GM19463 (cell line): Measurements from ENCODE around the gene GPX5.
"Not testable (repeated sequence)": the region's sequence is repeated elsewhere in the genome, so short reads cannot be mapped to it uniquely, and the experiment has no call there.

ENCODE experiments used
- ATAC-seq: cut with Tn5 transposase; IDR thresholded peaks from one replicate; pipeline ENCODE4 v1.9.1; 2021; ENCODE audit warnings: mild to moderate bottlenecking, moderate library complexity; ENCODE audit not compliant: unreplicated experiment

GPX5 gene, protein sequence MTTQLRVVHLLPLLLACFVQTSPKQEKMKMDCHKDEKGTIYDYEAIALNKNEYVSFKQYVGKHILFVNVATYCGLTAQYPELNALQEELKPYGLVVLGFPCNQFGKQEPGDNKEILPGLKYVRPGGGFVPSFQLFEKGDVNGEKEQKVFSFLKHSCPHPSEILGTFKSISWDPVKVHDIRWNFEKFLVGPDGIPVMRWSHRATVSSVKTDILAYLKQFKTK

DNA sequence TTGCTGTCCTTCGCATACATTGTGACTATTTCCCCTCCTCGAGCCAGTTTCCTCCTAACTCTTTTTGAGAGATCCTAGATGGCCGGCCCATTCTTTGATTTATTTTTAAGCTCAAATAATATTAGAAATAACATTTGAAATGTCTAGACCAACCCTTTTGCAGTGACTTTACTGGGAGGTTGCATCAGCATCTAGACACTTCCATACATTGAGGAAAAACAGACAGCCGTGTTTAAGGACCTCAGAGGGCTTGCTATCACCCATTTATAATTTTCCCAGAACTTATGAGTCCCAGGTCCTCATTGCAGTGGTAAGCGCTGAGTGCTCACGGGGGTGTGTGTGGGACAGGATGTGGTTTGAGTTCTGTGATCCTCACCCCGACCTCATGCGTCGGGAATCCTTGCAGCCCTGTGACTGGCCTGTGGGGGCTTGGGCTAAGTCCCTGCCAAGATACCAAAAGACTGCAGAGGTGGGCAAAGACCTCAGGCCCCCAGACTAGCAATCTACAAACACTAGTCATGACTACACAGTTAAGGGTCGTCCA lies at the start of gene GPX5:
GPX5 (plus strand) TSS at position 386 of the 544 bp plus-strand sequence; CDS start at position 519, 133 bp downstream.
- ATAC-seq: no peak

DNA sequence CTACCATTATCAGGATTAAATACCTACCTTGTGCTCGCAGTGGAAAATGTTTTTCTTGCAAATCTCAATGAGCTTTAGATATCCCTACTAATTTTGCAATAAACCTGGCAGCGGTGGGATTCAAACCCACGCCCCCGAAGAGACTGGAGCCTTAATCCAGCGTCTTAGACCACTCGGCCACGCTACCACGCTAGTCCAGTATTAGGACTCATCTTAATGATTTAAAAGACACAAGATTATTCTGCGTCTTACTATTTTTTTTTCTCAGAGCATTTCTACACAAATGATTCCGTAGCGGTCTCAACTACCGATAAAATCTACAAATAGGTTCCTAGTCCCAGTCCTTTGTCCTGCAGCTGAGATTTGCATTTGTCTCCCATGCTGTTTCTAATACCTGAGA lies 47.2 kb upstream of the GPX5 start:
- no peak for ATAC-seq

DNA sequence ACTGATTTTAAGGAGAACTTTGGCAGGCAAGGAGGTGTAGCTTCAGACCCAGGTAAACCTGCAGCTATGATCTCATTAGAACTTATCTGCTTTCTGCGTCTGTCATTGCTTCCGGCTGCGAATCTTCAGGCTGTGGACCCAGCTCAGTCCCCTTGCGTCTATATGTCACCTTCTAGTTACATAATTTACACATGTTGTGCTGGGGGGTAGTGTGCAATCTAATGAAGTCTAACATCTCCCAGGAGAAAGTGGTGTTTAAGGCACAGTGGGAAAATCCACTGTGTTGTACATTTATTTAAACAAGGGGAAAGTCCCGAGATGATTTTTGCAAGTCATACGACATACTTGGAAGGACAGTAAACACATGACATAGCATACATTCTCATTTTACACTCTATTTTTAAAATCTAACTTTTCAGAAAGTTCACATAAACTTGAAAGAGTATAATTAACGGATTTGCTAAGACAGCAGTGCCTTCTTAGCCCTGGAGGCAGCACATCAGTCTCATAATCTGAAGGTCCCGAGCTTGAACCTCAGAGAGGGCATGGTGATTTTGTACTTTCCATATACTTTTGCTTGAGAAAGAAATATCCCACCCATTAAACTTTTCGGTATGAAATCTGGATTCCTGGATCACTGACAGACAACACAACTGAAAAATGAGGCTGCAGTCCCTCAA lies 45.3 kb upstream of the GPX5 start:
- ATAC-seq: no peak

DNA sequence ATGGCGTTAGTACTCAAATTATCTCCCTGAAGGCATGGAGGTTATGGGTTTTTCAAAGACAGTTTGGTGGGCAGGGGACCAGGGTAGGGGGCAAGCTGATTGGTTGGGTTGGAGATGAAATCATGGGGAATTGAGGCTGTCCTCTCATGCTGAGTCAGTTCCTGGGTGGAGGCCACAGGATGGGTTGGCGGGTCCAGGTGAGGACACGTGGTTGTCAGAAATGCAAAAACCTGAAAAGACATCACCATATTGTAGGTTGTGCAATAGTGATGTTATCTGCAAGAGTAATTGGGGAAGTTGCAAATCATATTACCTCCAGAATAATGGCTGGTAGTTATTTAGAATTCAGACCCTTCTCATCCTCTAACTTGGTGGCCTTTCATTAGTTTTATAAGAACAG lies 40.2 kb upstream of the GPX5 start:
- ATAC-seq: no peak

DNA sequence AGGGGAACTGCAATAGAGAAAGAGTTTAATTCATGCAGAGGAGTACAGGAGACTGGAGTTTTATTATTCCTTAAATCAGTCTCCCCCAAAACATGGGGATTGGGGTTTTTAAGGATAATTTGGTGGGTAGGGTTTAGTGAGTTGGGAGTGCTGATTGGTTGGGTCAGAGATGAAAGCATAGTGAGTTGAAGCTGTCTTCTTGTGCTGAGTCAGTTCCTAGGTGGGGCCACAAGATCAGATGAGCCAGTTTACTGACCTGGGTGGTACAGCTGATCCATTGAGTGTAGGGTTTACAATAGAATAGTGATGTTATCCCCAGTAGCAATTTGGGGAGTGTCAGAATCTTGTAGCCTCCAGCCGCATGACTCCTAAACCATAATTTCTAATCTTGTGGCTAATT lies 39.1 kb upstream of the GPX5 start:
- ATAC-seq: no peak

DNA sequence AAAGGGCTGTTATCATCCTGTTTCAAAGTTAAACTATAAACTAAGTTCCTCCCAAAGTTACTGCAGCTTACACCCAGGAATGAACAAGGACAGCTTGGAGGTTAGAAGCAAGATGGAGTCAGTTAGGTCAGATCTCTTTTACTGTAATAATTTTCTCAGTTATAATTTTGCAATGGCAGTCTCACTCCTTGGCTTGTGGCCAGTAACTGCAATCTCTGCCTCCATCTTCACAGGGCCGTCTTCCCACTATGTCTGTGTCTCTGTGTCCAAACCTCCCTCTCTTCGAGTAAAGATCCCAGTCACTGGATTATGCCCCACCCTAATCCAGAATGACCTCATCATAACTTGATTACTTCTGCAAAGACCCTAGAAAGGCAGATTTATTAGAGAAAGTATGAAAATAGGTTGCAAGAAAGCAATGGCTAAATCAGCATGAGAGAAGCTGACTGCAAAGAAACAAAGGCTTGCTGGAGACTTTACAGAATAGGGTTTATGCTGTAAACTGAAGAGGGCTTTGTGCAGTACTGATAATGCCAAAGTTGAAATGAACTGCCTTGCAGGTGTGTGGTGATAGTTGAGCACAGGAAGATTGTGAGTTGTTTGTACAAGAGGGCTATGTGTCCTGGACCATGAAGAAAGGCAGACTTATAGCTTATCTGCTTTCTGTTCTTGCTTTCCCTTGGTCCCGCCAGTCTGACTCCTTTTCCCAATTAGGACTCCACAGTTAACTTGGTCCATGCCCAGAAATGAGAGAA lies 38.5 kb upstream of the GPX5 start:
- ATAC-seq: no peak

DNA sequence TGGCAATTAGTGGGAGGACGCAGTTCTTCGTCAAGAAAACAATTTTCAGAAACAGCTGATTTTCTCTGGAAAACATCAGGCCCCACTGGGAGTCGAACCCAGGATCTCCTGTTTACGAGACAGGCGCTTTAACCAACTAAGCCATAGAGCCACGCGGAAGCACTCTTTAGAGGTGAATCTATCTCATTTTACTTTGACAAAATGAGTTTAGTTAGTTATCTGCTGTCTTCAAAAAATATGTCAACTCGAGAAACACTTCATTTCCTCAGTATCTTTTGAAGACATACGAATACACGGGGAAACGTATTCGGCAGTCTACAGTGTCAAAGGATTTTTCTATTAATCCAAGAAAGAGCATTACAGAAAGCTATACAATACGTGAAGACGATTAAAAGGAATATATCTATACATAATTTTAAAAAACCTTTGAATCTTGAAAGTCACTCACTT lies 36.7 kb upstream of the GPX5 start:
- no peak for ATAC-seq

DNA sequence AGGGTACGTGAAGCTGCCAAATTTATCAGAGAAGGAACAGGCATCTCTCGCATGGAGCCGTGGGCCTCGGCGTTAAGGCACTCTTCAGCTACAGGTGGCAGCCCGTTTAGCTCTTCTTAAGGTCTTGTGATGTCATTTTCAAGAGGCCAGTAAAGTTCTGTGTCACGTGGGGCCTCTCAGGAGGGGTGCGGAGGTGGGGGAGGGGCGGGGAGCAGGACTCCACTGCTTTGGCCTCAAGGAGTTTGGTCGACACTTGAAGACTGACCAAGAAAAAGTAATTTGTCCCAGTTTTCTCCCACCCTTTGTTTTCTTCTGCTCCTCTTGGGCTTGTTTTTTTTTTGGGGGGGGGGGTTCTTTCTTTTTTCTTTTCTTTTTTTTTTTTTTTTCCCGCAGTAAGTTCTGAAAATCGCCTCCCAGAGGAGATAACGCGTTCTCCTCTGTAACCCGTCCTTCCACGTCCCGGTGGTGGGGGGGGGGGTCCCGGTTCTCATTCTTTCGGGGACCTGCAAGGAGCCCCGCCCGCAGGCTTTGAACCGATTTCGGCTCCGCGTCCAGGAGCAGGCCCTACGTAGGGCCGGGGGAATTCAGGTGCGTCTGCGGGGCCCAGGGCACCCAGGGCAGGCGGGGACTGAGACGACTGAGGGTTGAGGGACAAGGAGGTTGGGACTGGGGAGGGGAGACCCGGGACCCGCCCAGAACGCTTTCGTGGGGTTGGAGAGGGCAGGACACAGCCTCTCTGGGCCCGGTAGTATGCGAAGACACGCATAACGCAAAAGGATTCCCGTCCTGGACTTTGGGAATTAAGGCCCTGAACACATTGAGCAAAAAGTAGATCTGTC lies 36.1 kb upstream of the GPX5 start:
- peak; percentile 59 for ATAC-seq

DNA sequence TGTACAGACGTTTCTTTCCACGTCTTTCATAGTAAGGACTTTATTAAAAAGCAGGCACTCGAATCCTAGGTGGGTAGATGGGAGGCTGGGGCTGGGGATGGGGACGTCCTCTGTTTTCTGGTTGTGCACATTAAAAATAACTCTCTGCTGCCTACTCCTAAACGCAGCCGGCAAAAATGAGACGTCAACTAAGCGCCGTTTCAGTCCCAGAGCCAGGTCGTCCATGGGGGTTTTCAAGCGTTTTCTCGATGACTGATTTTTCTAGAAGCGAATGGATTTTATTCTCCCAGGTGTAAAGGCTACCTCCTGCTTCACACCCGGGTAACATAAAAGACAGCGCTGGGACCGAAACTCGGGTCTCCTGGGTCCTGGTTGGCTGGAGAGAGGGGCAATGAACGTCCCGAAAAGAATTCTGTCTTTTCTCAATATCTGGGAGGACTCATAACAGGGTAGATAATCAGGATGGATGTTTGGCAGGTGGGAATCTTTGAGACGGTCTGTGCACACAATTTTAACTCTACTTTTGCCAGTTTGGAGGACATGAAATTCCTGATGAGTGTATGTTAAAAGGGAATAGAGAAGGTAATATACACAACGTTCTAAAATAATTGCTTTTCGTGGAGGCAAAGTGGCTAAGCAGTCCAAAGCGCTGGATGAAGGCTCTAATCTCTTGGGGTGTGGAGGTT lies 35.3 kb upstream of the GPX5 start:
- peak; percentile 26 for ATAC-seq

DNA sequence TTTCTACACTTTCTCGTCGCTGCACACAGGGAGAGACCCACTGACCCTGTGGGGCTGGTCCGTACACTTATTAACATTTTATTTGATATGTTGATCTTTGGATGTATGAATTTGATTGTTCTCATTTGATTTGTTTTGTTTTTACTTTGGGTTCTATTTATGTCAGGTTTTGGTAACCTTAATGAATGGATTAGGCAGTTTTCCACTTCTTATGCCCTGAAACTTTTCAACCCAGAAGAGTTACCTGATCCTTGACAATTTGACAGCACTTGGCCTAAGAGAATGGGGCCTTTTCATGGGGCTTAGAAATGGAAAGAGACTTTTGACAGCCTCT lies 33.7 kb upstream of the GPX5 start:
- ATAC-seq: no peak

DNA sequence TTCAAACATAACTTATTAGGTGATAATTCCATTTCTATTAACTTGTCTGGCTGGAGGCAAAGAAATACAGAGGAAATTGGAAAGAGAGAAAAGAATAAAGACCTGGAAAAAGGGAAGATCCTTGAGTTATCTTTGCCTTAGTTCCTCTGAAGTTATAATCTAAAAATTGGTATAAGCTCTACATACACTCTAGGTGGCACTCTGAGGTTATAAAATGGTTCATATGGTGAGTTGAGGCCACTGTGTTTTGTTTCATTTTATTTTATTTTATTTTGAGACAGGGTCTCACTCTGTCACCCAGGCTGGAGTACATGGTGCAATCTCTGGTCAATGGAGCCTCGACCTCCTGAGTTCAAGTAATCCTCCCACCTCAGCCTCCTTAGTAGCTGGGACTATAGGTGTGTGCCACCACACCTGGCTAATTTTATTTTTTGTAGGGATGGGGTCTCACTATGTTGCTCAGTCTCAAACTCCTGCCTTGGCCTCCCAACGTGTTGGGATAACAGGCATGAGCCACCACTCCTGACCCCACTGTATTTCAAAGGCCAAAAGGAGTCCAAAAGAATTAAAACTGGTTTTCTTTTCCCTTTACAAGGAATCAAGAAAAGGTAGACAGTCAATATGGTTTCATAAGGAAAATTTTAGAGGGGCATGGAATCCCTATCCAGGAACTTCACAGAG lies 29.4 kb upstream of the GPX5 start:
- no peak for ATAC-seq

DNA sequence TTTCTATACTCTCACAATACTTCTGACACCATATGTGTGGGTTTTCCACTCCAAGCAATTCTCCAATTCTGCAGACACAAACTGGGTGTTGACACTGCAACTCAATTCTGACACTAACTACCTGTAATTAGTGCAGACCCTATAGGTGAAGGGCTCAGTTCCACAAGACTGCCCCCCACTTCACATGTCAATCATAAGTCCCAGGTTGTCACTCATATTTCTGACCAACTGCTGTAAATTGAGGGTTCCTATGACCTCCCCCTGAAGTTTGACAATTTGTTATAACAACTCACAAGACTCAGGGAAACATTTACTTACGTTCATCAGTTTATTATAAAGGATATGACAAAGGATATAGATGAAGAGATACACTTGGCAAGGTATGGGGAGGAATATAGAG lies 28.4 kb upstream of the GPX5 start:
- ATAC-seq: no peak

DNA sequence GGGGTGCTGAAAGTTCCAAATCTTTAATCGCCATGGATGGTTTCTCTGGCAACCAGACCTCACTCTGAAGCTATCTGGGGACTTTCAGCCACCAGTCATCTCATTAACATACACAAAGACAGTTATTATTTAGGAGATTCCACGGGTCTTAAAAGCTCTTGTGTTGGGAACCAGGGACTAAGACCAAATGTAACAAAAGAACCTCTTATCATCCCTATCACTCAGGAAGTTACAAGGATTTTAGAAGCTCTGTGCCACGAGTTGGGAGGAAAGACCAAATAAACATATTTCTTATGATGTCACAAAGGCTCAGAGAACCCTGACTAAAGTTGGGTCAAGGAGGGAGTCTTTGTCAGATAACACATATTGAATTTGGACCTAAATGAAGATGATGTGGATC lies 27.8 kb upstream of the GPX5 start:
- no peak for ATAC-seq

DNA sequence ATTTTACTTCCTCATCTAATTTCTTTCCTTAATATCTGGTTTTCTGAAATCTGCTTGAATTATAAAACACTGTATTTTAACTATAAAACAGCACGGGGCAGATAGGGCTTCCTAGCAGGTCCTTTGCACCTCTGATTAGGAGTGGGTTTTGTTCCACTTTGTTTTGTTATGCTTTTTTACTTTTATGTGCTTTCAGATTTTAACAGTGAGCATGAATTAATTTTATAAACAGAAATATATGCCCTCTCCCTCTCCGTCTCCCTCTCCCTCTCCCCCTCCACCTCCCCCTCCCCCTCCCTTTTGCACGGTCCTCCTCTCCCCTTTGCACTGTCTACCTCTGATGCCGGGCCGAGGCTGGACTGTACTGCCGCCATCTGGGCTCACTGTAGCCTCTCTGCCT lies 24.4 kb upstream of the GPX5 start:
- ATAC-seq: no peak

DNA sequence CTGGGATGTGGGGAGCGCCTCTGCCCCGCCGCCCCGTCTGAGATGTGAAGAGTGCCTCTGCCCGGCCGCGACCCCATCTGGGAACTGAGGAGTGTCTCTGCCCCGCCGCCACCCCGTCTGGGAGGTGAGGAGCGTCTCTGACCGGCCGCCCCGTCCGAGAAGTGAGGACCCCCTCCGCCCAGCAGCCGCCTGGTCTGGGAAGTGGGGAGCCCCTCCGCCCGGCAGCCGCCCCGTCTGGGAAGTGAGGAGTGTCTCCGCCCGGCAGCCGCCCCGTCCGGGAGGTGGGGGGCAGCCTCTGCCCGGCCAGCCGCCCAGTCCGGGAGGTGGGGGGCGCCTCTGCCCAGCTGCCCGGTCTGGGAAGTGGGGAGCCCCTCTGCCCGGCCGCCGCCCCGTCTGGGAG lies 23.5 kb upstream of the GPX5 start:
- not testable (repeated sequence) for ATAC-seq

DNA sequence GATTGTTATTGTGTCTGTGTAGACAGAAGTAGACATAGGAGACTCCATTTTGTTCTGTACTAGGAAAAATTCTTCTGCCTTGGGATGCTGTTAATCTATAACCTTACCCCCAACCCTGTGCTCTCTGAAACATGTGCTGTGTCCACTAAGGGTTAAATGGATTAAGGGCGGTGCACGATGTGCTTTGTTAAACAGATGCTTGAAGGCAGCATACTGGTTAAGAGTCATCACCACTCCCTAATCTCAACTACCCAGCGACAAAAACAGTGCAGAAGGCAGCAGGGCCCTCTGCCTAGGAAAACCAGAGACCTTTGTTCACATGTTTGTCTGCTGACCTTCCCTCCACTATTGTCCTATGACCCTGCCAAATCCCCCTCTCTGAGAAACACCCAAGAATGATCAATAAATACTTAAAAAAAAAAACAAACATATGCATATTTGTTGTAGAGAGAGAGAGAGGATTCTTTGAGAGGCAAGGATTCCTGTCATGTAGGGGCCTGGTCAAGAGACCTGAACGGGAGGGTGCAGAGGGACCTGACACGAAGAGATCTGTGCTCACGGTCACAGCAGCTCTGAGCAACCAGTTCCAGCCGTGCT lies 22.9 kb upstream of the GPX5 start:
- ATAC-seq: not testable (repeated sequence)

DNA sequence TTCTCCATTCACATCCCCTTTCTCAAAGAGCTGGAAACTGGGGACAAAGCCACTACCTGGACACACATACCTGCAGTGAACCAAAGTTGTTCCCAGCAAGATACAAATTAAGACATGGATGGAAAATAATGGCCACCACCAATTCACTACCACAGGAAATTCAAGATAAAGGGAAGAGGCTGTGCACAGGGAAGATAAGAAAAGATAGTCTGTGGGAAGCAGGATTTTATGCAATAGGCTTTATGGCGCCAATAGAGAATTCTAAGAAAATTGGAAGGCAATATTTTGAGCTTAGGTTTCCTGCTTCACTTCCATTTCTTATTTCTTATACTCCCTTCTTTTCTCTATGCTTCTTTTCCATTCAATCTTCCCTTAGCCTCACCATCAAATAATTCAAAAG lies 19.9 kb upstream of the GPX5 start:
- no peak for ATAC-seq

DNA sequence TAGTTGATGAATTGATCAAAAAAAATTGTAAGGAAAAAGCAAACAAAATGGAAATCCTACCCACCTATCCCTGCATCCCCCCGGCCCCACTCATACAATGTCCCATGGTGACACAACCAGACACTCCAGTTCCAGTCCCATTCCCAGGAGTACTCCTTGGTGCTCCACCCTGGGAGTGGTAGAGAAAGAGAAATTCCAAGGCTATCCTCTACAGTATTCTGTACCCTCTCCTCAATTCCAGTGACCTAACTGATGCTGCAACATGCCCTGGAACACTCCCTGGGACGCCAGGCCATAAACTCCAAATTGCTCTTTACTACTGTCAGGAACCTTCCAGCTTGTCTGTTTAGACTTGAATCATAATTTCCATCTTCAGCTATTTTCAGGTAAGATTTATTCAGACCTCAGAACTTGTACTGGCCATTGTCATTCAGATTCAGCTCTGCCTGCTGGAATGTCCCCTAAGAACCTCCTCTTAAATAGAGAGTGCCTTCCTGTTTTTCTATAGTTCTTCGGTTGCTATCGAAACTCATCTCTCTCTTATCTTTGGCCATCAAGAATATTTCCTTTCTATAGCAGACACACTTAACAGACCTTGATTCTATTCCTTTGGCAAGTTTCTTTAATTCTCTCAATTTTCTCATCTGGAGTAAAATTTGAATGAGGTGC lies 18.7 kb upstream of the GPX5 start:
- ATAC-seq: no peak
